Measurements from ENCODE around the gene INSIG1.

DNA sequence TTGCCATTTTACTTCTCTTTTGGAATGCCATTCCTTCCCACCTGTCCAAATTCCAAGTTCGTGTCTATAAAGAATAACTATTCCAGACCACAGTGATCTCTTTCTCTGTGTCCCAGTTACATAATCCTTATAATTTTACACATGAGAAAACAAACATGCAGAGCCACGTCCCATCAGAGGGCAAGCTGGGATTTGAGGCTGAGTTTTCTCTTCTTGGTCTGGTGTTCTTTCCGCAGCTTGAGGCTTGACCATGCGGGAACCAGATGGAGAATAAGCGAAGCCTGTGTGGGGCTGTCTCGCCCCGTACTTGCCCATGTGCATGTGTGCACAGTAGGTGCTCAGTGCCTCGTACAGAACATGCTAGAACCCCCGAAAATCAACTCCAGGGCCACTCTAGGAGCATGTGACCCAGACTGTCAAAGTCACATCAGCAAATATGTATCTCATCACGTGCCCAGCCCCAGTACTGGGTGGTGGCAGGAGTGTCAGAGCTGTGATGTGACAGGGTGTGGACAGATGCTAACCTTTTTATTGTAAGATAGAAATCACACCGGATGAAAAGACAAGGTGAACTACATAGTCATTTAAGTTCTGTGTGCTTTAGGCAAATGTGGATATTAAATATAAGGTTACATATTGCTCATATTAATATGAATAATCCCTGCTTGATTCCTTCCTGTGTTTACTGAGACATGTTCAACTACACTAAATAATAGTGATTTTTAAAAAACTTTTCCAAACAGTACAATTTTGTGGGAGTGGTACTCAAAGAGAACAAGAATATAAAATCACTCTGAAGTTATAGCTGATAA, 3.2 kb downstream of the INSIG1 start:
- TF ChIP-seq, protein P1, sequence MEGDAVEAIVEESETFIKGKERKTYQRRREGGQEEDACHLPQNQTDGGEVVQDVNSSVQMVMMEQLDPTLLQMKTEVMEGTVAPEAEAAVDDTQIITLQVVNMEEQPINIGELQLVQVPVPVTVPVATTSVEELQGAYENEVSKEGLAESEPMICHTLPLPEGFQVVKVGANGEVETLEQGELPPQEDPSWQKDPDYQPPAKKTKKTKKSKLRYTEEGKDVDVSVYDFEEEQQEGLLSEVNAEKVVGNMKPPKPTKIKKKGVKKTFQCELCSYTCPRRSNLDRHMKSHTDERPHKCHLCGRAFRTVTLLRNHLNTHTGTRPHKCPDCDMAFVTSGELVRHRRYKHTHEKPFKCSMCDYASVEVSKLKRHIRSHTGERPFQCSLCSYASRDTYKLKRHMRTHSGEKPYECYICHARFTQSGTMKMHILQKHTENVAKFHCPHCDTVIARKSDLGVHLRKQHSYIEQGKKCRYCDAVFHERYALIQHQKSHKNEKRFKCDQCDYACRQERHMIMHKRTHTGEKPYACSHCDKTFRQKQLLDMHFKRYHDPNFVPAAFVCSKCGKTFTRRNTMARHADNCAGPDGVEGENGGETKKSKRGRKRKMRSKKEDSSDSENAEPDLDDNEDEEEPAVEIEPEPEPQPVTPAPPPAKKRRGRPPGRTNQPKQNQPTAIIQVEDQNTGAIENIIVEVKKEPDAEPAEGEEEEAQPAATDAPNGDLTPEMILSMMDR (IDR thresholded peaks at IDR 0.05; ENCODE audit: borderline replicate concordance, extremely low read depth, low read length, poor library complexity, severe bottlenecking): no peak
- no peak for TF ChIP-seq EZH2 (IDR thresholded peaks at IDR 0.05; ENCODE audit: borderline replicate concordance, low read depth, low read length, severe bottlenecking)

Data from DND-41 (cell line).